GM12892 (cell line): Measurements from ENCODE around the gene KCNG2.
"Not testable (repeated sequence)": the region's sequence is repeated elsewhere in the genome, so short reads cannot be mapped to it uniquely, and the experiment has no call there.

Source experiments
- DNase-seq: peaks from one replicate; pipeline ENCODE4 v3.0.0; 2011; ENCODE audit not compliant: insufficient read length
- FAIRE-seq: peaks from 2 replicates; lab custom pipeline; 2011; peaks lifted over from hg19 to GRCh38; lab: Jason Lieb, UNC
- POLR2A ChIP-seq: IDR thresholded peaks from 2 replicates; pipeline ENCODE4 v1.6.1; 2011; ENCODE audit warnings: low read depth, low read length, control low read depth
- POLR2AphosphoS5 ChIP-seq: IDR thresholded peaks from 2 replicates; pipeline ENCODE4 v1.6.1; 2011; ENCODE audit warnings: low read depth, low read length, control low read depth
- TAF1 ChIP-seq: IDR thresholded peaks from 2 replicates; pipeline ENCODE4 v1.6.1; 2011; ENCODE audit warnings: low read depth, mild to moderate bottlenecking, control low read depth, low read length, borderline replicate concordance

The KCNG2 gene

DNA sequence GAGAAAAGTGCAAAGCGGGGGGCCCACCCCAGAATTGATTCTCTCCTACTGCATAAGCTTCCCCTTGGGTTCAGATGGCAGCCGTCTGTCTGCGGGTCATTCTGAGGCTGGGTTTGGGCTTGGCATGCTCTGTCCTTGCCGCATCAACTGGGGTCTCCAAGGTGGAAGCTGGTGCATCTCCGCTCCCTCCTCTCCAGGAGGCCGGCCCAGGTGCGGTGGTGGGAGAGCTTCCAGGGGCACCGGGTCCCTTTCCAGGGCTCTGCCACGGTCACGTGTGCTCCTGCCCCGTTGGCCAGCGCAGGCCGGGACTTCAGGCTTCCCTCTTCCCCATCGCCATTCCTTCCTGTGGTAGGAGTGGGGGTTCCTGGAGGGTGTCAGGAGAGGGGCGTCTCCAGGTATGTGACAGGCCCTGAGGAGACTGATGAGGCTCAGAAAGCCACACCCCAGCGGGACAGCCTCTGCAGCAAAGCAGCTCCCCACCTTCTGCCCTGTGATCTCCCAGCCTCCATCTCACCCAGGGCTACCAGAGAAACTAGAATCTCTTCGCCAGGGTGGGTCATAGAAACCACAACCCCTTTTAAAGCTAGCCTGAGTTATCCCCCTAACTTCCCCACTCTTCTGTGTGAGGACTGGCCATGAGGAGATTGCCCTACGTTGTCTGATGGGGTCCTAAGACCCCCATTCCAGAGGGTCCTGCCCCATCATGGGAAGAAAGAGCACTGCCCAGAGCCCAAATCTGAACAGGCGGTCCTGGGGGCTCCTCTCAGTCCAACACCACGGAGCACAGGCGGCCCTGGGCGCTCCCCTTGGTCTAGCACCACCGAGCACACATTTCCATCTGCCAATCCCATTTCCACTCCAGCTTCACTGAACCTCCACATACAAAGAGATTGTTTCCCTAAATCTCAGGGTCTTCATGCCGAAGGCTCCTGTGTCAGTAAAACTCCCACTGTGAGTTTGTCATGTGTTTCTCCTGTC is 77.1 kb downstream of the KCNG2 start:
- TF ChIP-seq POLR2AphosphoS5 (no peak), TAF1 (no peak), POLR2A (no peak)
- FAIRE-seq (no peak), DNase-seq (no peak)

DNA sequence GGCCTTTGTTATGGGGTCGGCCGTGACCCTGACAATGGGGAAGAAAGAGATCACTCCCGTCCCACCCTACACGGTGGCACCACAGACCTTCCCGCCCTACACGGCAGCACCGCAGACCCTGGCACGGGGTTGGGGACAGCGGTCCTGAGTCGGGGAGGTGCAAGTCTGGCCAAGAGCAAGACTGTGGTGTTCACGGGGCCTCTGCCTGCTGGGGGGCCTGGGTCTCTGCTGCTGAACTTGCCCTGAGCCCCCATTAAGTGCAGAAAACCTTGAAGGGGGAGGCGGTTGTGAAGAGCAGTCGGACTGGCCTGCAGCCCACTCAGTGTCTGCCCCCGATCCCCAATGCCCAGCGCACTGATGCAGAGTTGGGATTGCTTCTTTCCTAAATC is 77.8 kb downstream of the KCNG2 start:
- DNase-seq (no peak), FAIRE-seq (no peak)
- TF ChIP-seq TAF1, result no peak
- no peak for TF ChIP-seq POLR2A
- no peak for TF ChIP-seq POLR2AphosphoS5

DNA sequence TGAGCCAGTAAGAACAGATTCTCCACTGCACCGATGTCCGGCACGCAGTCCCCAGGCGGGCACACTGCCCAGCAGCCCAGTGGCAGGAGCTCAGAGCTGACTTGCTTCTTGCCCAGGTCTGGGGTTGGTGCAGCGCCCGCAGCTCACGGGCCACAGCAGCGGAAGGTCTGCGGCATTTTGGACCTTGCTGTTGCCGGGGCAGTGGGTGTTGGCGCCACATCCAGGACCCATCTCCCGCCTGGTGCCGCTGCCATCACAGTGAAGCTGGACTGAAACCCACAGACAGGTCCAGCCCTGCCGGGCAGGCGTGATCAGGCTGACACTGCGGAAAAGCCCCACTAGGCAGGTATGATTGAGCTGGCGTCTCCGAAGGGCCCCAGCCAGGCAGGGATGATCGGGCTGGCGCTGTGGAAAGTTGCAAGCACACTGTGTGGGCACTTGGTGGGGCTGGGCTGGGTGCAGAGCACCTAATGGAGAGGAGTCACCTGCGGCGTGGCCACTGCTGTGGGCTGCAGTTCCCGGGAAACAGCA is 78.3 kb downstream of the KCNG2 start:
- FAIRE-seq (no peak), DNase-seq (no peak)
- TF ChIP-seq POLR2AphosphoS5 (no peak), TAF1 (no peak), POLR2A (no peak)

DNA sequence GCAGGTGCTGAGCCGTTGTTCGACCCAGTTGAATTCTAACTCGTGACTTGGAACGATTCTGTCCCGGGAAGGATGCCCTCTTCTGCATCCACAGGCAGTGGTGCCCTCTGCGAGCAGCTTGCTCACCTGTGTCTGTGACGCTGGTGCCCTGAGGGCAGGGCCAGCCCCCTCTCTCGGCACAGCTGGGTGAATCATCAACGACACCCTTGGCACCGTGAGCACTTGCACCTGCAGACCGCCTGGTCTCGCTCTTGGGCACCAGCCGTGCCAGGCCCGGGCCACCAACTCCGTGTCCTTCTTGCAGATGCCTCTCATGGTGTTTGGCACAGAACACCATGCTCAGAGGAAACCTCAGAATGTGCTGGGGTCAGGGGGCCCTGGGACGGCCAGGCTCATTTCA is 78.8 kb downstream of the KCNG2 start:
- TF ChIP-seq POLR2A, result no peak
- DNase-seq, result no peak
- FAIRE-seq, result no peak

DNA sequence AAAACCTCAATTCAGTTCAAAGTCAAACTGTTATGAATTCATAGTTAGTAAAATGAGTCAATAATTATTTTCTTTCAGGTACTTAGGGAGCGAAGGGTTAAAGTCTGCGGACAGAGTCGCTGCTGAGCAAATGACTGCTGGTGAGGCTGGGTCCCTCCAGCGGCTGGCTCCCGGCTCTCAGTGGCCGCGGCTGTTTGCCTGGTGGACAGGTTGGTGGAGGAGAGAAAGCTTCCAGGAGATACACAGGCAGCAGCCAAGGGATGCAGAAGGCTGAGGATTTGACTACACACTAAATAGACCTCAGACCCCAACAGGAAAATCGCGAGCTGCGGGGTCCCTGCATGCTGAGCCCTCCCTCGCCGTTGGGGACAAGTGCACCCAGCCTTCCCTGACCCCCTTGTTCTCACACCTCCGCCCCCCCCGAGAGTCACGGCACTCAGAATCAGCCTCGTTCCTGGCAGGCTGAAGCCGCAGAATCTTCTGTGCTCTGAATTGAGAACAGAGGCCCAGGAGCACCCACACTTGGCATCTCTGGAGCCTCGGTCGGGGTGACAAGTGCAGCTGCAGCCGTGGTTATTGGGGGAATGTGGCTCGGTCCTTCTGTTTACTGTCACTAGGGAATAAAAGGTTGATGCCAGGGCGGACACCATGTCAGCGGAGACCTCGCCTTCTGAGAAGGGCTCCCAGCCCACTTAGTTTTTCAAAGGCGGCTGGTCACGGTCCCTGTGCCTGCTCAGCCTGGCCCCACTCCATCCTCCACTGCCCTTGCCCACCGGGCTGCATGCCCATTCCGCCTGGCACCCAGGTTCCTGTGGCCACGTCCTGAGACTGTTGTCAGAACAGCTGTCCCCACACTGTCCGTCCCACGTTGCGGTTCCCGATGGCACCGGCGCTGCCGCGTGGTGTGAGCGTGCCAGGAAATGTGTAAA is 79.7 kb downstream of the KCNG2 start:
- FAIRE-seq (no peak), DNase-seq (no peak)
- TF ChIP-seq TAF1 (no peak), POLR2AphosphoS5 (no peak), POLR2A (no peak)

DNA sequence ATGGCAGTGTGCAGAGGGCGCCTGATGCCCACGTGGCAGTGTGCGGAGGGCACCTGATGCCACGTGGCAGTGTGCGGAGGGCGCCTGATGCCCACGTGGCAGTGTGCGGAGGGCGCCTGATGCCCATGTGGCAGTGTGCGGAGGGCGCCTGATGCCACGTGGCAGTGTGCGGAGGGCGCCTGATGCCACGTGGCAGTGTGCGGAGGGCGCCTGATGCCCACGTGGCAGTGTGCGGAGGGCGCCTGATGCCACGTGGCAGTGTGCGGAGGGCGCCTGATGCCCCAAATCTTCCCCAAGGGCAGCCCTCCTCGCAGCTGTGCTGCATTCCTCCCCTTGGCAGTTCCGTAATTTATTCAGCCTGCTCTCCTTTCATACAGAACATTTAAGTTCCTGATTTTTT is 80.5 kb downstream of the KCNG2 start:
- not testable (repeated sequence) for FAIRE-seq, DNase-seq

DNA sequence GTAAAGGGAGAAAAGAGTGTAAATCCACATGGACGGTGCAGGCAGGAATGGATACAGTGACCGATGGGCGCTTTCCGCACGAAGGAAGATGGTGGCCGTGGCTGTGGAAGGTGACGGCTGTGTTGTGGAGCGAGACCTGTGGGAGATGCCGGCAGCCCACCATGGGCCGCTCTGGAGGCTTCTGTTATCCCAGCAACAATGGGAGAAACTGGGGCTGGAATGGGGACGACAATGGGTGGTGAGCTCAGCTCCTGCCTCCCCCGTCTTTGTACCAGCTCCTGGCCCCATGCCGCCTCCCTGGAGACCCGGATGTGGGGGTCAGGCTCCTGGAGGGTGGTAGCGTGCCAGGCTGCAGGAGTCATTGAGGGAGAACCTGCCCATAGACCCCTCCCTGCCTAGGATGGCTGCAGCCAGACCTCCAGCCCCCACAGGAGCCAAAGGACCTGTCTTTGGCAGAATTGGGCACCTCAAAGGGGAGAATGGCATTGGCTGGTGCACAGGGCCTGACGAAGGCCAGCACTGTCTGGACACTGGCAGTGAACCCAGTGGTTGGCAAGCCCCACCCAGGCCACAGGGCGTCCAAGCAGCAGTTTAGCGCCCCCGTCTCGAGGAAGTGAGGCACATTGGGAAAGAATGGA is 81.1 kb downstream of the KCNG2 start:
- FAIRE-seq, result no peak
- TF ChIP-seq TAF1, result no peak
- TF ChIP-seq POLR2AphosphoS5, result no peak
- TF ChIP-seq POLR2A, result no peak
- DNase-seq, result no peak

DNA sequence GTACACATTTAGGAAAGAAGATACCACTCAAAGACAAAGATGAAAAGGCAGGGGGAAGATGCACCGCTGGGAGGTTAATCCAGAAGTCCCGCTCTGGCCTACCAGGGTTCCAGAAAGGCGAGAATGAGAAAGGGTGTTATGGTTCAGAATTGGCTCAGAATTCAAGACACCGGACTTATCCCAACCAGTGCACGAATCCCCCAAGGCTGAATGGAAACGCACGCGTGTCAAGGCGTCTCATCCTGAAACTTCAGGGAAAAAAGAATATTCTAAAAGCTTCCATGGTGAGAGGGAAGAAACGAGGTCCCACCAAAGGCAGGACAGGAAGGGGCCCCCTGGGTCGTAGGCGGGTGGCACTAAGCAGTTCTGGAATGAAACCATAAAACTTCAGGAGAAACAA is 81.8 kb downstream of the KCNG2 start:
- FAIRE-seq, result no peak
- no peak for DNase-seq
- TF ChIP-seq POLR2A (no peak), TAF1 (no peak), POLR2AphosphoS5 (no peak)

DNA sequence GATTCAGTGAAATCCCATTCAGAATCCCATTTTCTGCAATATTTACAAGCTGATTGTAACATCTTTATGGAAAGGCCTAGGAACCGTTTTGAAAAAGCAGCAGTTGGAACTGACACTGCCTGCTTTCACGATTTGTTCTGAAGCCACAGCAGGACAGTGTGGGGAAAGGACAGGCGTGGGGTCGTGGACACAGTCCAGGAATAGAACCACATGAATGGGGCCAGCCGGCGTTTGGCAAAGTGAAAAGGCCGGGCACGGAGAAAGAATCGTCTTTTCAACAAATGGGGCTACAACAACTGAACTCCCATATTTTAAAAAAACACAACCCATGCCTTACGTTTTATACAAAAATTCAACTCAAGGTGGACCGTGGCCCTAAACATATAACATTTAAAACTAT is 84.0 kb downstream of the KCNG2 start:
- no peak for TF ChIP-seq POLR2AphosphoS5
- TF ChIP-seq POLR2A, result no peak
- TF ChIP-seq TAF1, result no peak
- no peak for FAIRE-seq
- DNase-seq, result no peak

DNA sequence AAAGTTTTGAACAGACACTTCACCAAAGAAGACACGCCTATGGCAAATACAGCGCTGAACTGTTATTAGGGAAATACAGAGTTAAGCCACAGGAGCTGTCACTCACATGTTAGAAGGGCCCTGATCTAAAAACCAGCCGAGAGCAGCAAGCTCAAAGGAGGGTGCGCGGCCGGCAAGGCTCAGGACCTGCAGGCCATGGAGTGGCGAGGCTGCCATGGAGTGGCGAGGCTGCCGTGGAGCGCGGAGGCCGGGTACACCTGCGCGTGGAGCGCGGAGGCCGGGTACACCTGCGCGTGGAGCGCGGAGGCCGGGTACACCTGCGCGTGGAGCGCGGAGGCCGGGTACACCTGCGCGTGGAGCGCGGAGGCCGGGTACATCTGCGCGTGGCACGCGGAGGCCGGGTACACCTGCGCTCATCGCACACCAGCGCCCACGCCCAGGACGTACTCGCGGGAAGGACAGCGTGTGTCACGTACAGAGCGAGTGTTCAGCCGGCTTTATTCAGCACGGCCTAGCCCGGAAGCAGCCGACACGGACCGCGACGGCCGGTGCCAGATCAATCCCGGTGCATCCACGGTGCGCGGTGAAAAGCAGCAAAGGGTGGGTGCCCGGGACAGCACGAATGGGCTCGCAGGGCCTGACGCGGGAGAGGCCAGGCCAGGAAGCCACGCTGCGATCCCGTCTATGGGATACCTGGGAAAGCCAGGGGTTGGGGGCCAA is 84.9 kb downstream of the KCNG2 start:
- no peak for DNase-seq
- no peak for FAIRE-seq
- no peak for TF ChIP-seq POLR2A
- no peak for TF ChIP-seq TAF1
- TF ChIP-seq POLR2AphosphoS5, result no peak

DNA sequence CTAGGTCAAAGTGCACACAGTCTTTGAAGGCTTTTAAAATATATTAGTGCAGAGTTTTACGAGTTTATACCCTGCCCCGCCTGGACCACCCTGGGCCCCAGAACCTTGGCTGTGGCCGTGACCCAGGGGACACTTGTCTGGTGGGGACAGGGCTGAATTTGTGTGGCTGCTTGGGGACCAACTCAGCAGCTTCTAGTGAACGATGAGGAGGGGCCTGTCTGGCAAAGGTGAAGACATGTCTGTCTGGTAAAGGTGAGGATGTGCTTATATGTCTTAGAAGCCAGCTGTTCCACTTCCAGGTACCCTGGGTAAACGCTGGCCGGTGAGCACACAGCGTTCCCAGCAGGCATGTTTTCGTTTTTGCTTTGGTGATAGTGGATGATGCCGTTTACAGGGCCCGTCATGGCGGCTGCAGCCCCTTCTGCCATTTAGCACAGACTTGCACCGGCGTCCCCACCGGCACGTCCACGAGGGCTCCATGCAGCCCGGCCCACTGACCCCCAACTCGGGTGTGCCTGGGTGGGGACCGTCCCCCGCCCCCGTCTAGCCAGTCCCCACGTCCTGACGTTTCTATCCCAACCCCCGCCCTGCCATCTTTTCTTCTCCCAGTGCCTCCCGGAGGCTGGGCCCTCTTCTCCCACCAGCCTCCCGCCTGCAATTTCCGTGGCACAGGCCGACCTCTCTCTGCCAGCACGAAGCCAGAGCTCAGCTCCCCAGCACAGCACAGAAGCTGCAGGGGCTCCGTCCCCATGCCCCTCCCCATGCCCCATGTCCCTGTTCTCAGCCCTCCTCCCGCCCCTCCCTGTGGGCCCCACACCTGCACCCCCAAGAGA is 85.9 kb downstream of the KCNG2 start:
- DNase-seq (no peak), FAIRE-seq (no peak)
- TF ChIP-seq TAF1 (no peak), POLR2A (no peak), POLR2AphosphoS5 (no peak)
